Activated CD4-positive, alpha-beta T cell treated with anti-CD3 and anti-CD28 coated beads for 36 hours (primary cell): Measurements from ENCODE around the gene OBSCN. TPM values are rescaled to one million over a fixed set of nuclear protein-coding genes. Genes with fewer than 3 reads are reported as not detected.

ENCODE experiments used
- ATAC-seq: fragments of 200-7000 bp; cut with Tn5 transposase; one replicate; pipeline ENCODE4 v1.10.0; 2021; ENCODE audit warnings: mild to moderate bottlenecking, moderate library complexity
- CTCF ChIA-PET: fragments of 350-600 bp; sonication (Branson Sonifier 250); formaldehyde crosslinking; loops from one replicate; lab custom pipeline; 2021; ENCODE audit warnings: antibody characterized with exemption; lab: Charles Lee
- POLR2A ChIA-PET: fragments of 350-600 bp; sonication (Branson Sonifier 250); formaldehyde crosslinking; loops from one replicate; lab custom pipeline; 2021; ENCODE audit warnings: antibody characterized with exemption, inconsistent platforms; lab: Charles Lee
- DNase-seq: peaks from one replicate; pipeline ENCODE4 v3.0.0-alpha.2; 2020
- H3K27ac Mint-ChIP-seq: one replicate; pipeline ENCODE4 v1.8.0; 2021; ENCODE audit warnings: mixed read lengths
- H3K27me3 Mint-ChIP-seq: one replicate; pipeline ENCODE4 v1.8.0; 2021; ENCODE audit warnings: mixed read lengths
- H3K36me3 Mint-ChIP-seq: one replicate; pipeline ENCODE4 v1.8.0; 2021; ENCODE audit warnings: low read depth, mixed read lengths
- H3K4me1 Mint-ChIP-seq: one replicate; pipeline ENCODE4 v1.8.0; 2021; ENCODE audit warnings: mixed read lengths
- H3K4me3 Mint-ChIP-seq: one replicate; pipeline ENCODE4 v1.8.0; 2021; ENCODE audit warnings: mild to moderate bottlenecking, moderate library complexity, mixed read lengths
- H3K9me3 Mint-ChIP-seq: one replicate; pipeline ENCODE4 v1.8.0; 2021; ENCODE audit warnings: low read depth, mixed read lengths
- intact Hi-C, 2 experiments: fragments of 100-400 bp; cut with DNase I in 1 of 2; cut with micrococcal nuclease in 1 of 2; formaldehyde crosslinking; loops; one replicate each; pipeline versions ENCODE4 v1.14.2 to v1.15.1; 2022 to 2024; cut with DNase I, micrococcal nuclease
- total RNA-seq, 2 experiments: library from RNA; stranded (reverse); gene quantifications; one replicate each; pipeline ENCODE4 v1.2.3, GENCODE V29; 2021

The OBSCN gene
- total RNA-seq, 2 experiments from 2014 or later = 20.0 to 20.5 TPM

GRCh38 chr1:228210076-228210651, 2.3 kb downstream of the OBSCN start:
- ChIA-PET CTCF (interaction anchor here (1.2 kb wide), 1 partner anchor 44 kb away, joined by 5 read pairs; the partner anchor contains the start of gene IBA57), POLR2A (no interaction called here)
- intact Hi-C loops = loop anchor here in 1 of 2 experiments (5.0 kb wide), 1 partner anchor 68 kb away; the partner anchor contains the start of gene GUK1
- Mint-ChIP-seq H3K36me3 (peaks cover 2% of the 10 kb centered on the region), H3K27me3 (peaks cover 2% of the 10 kb centered on the region), H3K4me3 (no peak overlapping the region), H3K4me1 (no peaks in the 10 kb centered on the region), H3K9me3 (no peaks in the 10 kb centered on the region), H3K27ac (no peak overlapping the region)
- DNase-seq (no peak), ATAC-seq (no peak)

DNA sequence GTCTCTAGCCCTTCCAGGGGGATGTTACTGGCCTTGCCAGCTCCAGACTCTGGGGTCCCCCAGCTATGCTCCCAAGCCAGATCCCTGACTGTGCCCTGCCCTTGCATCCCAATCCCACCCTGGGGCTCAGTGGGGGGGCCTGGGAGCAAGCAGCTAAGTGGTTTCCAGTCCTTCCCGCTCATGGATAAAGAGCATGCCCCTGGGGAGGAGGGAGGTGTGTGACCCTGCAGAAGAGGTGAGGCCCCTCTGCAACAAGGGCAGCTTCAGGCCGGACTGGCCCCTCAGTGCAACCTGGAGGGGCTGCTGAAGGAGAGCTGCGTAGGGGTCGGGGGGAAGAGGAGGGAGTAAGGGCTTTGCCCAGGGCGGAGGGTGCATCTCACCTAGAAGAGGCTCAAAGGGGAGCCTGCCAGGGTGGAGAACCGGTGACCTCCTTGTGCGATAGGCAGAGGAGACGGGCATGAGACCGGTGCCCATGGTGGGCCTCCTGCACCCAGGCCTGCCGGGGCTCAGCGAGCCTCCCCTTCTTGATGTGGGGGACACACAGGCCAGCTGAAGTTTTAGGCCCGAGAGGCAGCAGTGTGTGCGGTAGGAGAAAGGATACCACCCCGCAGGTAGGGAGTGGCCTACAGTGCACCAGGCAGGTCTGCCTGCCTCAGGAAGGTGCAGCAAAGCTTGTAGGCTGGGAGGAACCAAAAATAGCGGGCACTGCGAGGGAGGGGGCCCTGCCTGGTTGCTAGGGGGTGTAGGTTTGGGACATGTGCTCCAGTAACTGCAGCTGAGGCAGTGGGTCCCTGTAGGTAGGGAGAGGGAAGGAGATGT, 3.1 kb downstream of the OBSCN start:
- peaks cover 2% of the 10 kb centered on the region for H3K27me3 Mint-ChIP-seq
- DNase-seq = peak; percentile 14
- POLR2A ChIA-PET = no interaction called here
- no peaks in the 10 kb centered on the region for H3K9me3 Mint-ChIP-seq
- H3K36me3 Mint-ChIP-seq = peaks cover 2% of the 10 kb centered on the region
- CTCF ChIA-PET = interaction anchor here (1.2 kb wide), 1 partner anchor 45 kb away, joined by 5 read pairs; the partner anchor contains the start of gene IBA57
- H3K4me3 Mint-ChIP-seq = no peak overlapping the region
- intact Hi-C loops = loop anchor here in 1 of 2 experiments (5.0 kb wide), 1 partner anchor 69 kb away; the partner anchor contains the start of gene GUK1
- H3K27ac Mint-ChIP-seq = no peak overlapping the region
- no peaks in the 10 kb centered on the region for H3K4me1 Mint-ChIP-seq
- ATAC-seq = no peak

GRCh38 chr1:228211531-228212414, 3.9 kb downstream of the OBSCN start:
- intact Hi-C loops = loop anchor here (2.0 to 5.0 kb wide), 3 partner anchors 69 to 253 kb away; partner anchors contain the start of gene GUK1 (in 1 of the 2)
- Mint-ChIP-seq H3K4me1 (no peaks in the 10 kb centered on the region), H3K27me3 (no peaks in the 10 kb centered on the region), H3K27ac (no peak overlapping the region), H3K4me3 (no peak overlapping the region), H3K36me3 (peaks cover 2% of the 10 kb centered on the region), H3K9me3 (no peaks in the 10 kb centered on the region)
- CTCF ChIA-PET = interaction anchor here (0.9 to 1.2 kb wide), 2 partner anchors 45 to 46 kb away, joined by 4 to 5 read pairs; partner anchors contain the start of gene IBA57
- POLR2A ChIA-PET = interaction anchor here (0.6 kb wide), 1 partner anchor 251 kb away, joined by 3 read pairs; no protein-coding TSS in a partner anchor
- ATAC-seq (no peak), DNase-seq (peak; percentile 11)

DNA sequence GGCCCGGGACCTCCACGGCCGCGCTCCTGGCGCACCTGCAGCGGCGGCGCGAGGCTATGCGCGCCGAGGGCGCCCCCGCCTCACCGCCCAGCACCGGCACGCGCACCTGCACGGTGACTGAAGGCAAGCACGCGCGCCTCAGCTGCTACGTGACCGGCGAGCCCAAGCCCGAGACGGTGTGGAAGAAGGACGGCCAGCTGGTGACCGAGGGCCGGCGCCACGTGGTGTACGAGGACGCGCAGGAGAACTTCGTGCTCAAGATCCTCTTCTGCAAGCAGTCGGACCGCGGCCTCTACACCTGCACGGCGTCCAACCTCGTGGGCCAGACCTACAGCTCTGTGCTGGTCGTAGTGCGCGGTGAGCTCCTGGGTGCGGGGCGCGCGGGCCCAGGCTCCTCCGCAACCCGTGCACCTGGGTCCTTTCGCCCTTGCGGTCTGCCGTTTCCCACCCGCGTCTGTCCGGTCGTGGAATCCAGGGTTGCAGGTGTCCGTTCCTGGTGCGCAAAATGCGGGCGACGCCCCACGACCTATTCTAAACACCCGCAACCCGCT, 4.6 kb downstream of the OBSCN start:
- intact Hi-C loops = loop anchor here (2.0 to 5.0 kb wide), 3 partner anchors 70 to 252 kb away; partner anchors contain the start of gene GUK1 (in 1 of the 2)
- Mint-ChIP-seq H3K27ac (no peak overlapping the region), H3K4me1 (no peaks in the 10 kb centered on the region), H3K36me3 (peaks cover 2% of the 10 kb centered on the region), H3K9me3 (no peaks in the 10 kb centered on the region), H3K27me3 (no peaks in the 10 kb centered on the region), H3K4me3 (peak overlapping the region; percentile 78)
- DNase-seq (no peak), ATAC-seq (no peak)
- POLR2A ChIA-PET = interaction anchor here (0.6 kb wide), 1 partner anchor 251 kb away, joined by 3 read pairs; no protein-coding TSS in a partner anchor
- CTCF ChIA-PET = interaction anchor here (0.9 kb wide), 1 partner anchor 46 kb away, joined by 4 read pairs; no protein-coding TSS in a partner anchor

GRCh38 chr1:228212966-228213844, 5.4 kb downstream of the OBSCN start:
- Mint-ChIP-seq H3K9me3 (no peaks in the 10 kb centered on the region), H3K4me1 (no peaks in the 10 kb centered on the region), H3K36me3 (peaks cover 2% of the 10 kb centered on the region), H3K4me3 (peak overlapping the region; percentile 78), H3K27ac (peak overlapping the region; percentile 75), H3K27me3 (no peaks in the 10 kb centered on the region)
- ChIA-PET CTCF (interaction anchor here (0.7 to 1.5 kb wide), 6 partner anchors 42 to 209 kb away, joined by 3 to 4 read pairs (median 4); no protein-coding TSS in a partner anchor), POLR2A (no interaction called here)
- ATAC-seq = peak; percentile 94
- DNase-seq = peak; percentile 96
- intact Hi-C loops = loop anchor here (1.0 to 5.0 kb wide), 18 partner anchors 39 to 650 kb away; partner anchors contain the start of genes GUK1 (in 2 of the 2), ARF1 (in 1 of the 2), JMJD4 (in 1 of the 2) and MRPL55 (in 1 of the 2)

- no peaks in the 10 kb centered on the region for H3K9me3 Mint-ChIP-seq
- POLR2A ChIA-PET = no interaction called here
- H3K27me3 Mint-ChIP-seq = no peaks in the 10 kb centered on the region
- H3K36me3 Mint-ChIP-seq = peaks cover 2% of the 10 kb centered on the region
- ATAC-seq (no peak), DNase-seq (peak; percentile 10)
- peak overlapping the region; percentile 78 for H3K4me3 Mint-ChIP-seq
- CTCF ChIA-PET = interaction anchor here (0.7 to 1.5 kb wide), 7 partner anchors 9 to 266 kb away, joined by 3 to 4 read pairs (median 3); no protein-coding TSS in a partner anchor
- H3K27ac Mint-ChIP-seq = no peak overlapping the region
- intact Hi-C loops = loop anchor here (1.0 to 5.0 kb wide), 18 partner anchors 40 to 651 kb away; partner anchors contain the start of genes GUK1 (in 2 of the 2), ARF1 (in 1 of the 2), JMJD4 (in 1 of the 2) and MRPL55 (in 1 of the 2)
- no peaks in the 10 kb centered on the region for H3K4me1 Mint-ChIP-seq
Observed at GRCh38 chr1:228213917-228214808, 6.3 kb downstream of the OBSCN start.

DNA sequence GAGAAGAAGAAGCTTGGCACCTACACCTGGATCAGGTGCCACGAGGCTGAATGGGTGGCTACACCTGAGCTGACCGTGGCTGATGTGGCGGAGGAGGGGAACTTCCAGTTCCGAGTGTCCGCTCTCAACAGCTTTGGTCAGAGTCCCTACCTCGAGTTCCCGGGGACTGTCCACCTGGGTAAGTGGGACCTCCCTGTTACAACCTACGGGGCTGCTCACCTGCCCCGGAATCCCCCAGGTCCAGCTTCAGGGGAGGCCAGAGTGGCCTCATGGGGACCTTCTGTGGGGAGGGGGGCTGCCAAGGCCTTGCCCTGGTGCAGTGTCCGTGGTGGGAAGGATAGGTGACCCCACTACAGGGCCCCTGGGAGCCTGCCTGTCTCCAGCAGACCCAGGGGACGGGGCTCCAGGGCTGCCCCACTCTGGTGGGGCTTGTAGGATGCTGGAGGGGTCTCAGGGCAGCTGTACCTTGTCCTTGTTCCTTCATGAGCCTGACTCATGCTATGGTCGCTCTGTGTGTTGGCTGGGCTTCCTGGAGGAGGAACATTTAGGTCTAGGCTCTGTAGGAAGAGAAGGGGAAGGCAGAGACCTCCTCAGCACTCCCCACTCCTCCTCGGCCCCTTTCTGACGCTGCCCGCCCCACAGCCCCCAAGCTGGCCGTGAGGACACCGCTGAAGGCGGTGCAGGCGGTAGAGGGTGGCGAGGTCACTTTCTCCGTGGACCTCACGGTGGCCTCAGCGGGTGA, 7.2 kb downstream of the OBSCN start:
- DNase-seq (no peak), ATAC-seq (no peak)
- peaks cover 2% of the 10 kb centered on the region for H3K36me3 Mint-ChIP-seq
- H3K9me3 Mint-ChIP-seq = no peaks in the 10 kb centered on the region
- CTCF ChIA-PET = interaction anchor here (1.5 kb wide), 1 partner anchor 49 kb away, joined by 4 read pairs; no protein-coding TSS in a partner anchor
- H3K27ac Mint-ChIP-seq = no peak overlapping the region
- peak overlapping the region; percentile 78 for H3K4me3 Mint-ChIP-seq
- POLR2A ChIA-PET = no interaction called here
- H3K4me1 Mint-ChIP-seq = no peaks in the 10 kb centered on the region
- intact Hi-C loops = loop anchor here in 1 of 2 experiments (5.0 kb wide), 1 partner anchor 73 kb away; the partner anchor contains the start of gene GUK1
- H3K27me3 Mint-ChIP-seq = no peaks in the 10 kb centered on the region

- Mint-ChIP-seq H3K4me1 (no peaks in the 10 kb centered on the region), H3K9me3 (no peaks in the 10 kb centered on the region), H3K27ac (no peak overlapping the region), H3K36me3 (peaks cover 2% of the 10 kb centered on the region), H3K27me3 (no peaks in the 10 kb centered on the region), H3K4me3 (no peak overlapping the region)
- CTCF ChIA-PET = no interaction called here
- DNase-seq (no peak), ATAC-seq (no peak)
- POLR2A ChIA-PET = no interaction called here
- intact Hi-C loops = no loop called here
Observed at GRCh38 chr1:228215663-228216116, 7.8 kb downstream of the OBSCN start.
